Mammary epithelial cell (primary cell): ENCODE measurements around the gene PDCD11.

Experiments
- CTCF ChIP-seq, 2 donors: IDR thresholded peaks in 1 of 2; conservative IDR thresholded peaks in 1 of 2; 2 replicates each; pipeline ENCODE4 v1.5.1; 2011 to 2012; ENCODE audit warnings: inconsistent platforms in 2 of 2, low read length in 2 of 2, mild to moderate bottlenecking in 2 of 2, control low read depth in 1 of 2, low read depth in 1 of 2; ENCODE audit not compliant: insufficient read depth in 1 of 2; ENCODE audit errors: extremely low read depth in 1 of 2
- EZH2 ChIP-seq: IDR thresholded peaks from 2 replicates; pipeline ENCODE4 v1.6.1; 2012; ENCODE audit warnings: low read length, inconsistent platforms, borderline replicate concordance

- TF ChIP-seq CTCF (conservative IDR thresholded peaks at IDR 0.05 in 1 of 2, IDR thresholded peaks at IDR 0.05 in 1 of 2; ENCODE audit: extremely low read depth in 1 of 2, insufficient read depth in 1 of 2, low read depth in 1 of 2, low read length in 2 of 2) (no peak), EZH2 (no peak)
These were observed 59.7 kb downstream of the PDCD11 start for GRCh38 chr10:103456074-103456660.
